GM21786 (cell line): ENCODE data around the gene VPS50.

Experiments used
- ATAC-seq: cut with Tn5 transposase; IDR thresholded peaks from one replicate; pipeline ENCODE4 v1.9.1; 2021; ENCODE audit not compliant: unreplicated experiment

Gene VPS50

GRCh38 chr7:93407239-93407638 lies 175.1 kb downstream of the VPS50 start:
- ATAC-seq: no peak

DNA sequence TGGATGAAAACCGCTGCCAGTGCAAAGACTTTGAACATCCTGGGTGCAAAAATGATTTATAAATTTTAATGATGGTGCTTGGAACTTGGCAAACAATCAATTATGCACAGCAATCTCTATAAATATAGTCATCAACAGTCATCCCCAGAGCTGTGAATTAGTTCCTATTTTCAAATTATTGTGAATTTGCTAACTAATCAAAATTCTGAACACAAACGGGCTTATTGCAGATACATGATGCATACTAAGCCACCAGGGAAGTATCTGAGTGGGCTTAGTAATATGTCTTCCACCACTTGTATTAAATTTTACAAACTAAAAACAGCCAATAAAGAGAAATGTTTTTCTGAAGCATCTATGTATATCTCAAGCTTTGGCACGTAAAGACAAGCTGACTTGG lies 177.2 kb downstream of the VPS50 start:
- no peak for ATAC-seq
